ENCODE results near the gene LRFN4.

GRCh38 chr11:66866007-66866406, 9.1 kb downstream of the LRFN4 start:
- TF ChIP-seq POLR2AphosphoS5 (IDR thresholded peaks at IDR 0.05) (no peak), POLR2A (IDR thresholded peaks at IDR 0.05) (no peak)

Data from upper lobe of left lung (tissue), 4 donors.